Panc1 (cell line): Measurements from ENCODE around the gene PTK6. TPM values are rescaled to one million over a fixed set of nuclear protein-coding genes. Genes with fewer than 3 reads are reported as not detected.

Experiments used
- ATAC-seq: fragments of 200-7000 bp; cut with Tn5 transposase; 2 replicates; pipeline ENCODE4 v1.9.1; 2020; ENCODE audit warnings: mild to moderate bottlenecking, moderate library complexity
- BruUV-seq: library from RNA; stranded (reverse); fragments of 400-500 nt; replicated peaks from 2 replicates; lab custom pipeline; 2021; lab: Mats Ljungman, UMichigan
- CTCF ChIA-PET: fragments of 300-600 bp; sonication (Branson Sonifier 250); formaldehyde crosslinking; loops from one replicate; lab custom pipeline; 2022; ENCODE audit warnings: antibody characterized with exemption; lab: Charles Lee
- POLR2A ChIA-PET: fragments of 300-600 bp; sonication (Branson Sonifier 250); formaldehyde crosslinking; loops from one replicate; lab custom pipeline; 2022; ENCODE audit warnings: antibody characterized with exemption; lab: Charles Lee
- DNase-seq: peaks from one replicate; pipeline ENCODE4 v3.0.0-alpha.2; 2010; ENCODE audit warnings: low read depth, low spot score
- H3K27ac ChIP-seq: 2 replicates; pipeline ENCODE4 v1.5.1; 2011; ENCODE audit warnings: mild to moderate bottlenecking, low read length, inconsistent platforms
- H3K27me3 ChIP-seq: fragments of 200-500 bp; sonication (Bioruptor generic); 2 replicates; pipeline ENCODE4 v1.6.0; 2014; ENCODE audit warnings: low read length, inconsistent platforms; ENCODE audit not compliant: control insufficient read depth, insufficient read depth
- H3K36me3 ChIP-seq: fragments of 200-500 bp; sonication (Bioruptor generic); 2 replicates; pipeline ENCODE4 v1.5.1; 2014; ENCODE audit warnings: inconsistent platforms, mild to moderate bottlenecking, low read length, moderate library complexity; ENCODE audit not compliant: control insufficient read depth, insufficient read depth
- H3K4me1 ChIP-seq: 2 replicates; pipeline ENCODE4 v1.5.1; 2011; ENCODE audit warnings: inconsistent platforms, mild to moderate bottlenecking, low read length, moderate library complexity; ENCODE audit not compliant: control insufficient read depth, insufficient read depth
- H3K4me3 ChIP-seq, 2 experiments: 2 replicates each; pipeline ENCODE4 v1.5.1; 2011 to 2012; ENCODE audit warnings: low read depth in 2 of 2, low read length in 2 of 2, mild to moderate bottlenecking in 2 of 2, inconsistent platforms in 1 of 2, moderate library complexity in 1 of 2
- H3K9me3 ChIP-seq: fragments of 200-500 bp; sonication (Bioruptor generic); 2 replicates; pipeline ENCODE4 v1.5.1; 2014; ENCODE audit warnings: low read depth, mild to moderate bottlenecking, inconsistent platforms, low read length, moderate library complexity; ENCODE audit not compliant: control insufficient read depth, insufficient read depth
- CTCF ChIP-seq: fragments of 450-650 bp; IDR thresholded peaks from 2 replicates; pipeline ENCODE4 v1.5.1; 2017; ENCODE audit warnings: mild to moderate bottlenecking
- POLR2AphosphoS5 ChIP-seq: IDR thresholded peaks from 2 replicates; pipeline ENCODE4 v1.6.1; 2012; ENCODE audit warnings: mild to moderate bottlenecking, low read depth, low read length, moderate library complexity
- REST ChIP-seq, 2 experiments: IDR thresholded peaks; 2 replicates each; pipeline ENCODE4 v1.6.1; 2011 to 2012; ENCODE audit warnings: low read depth in 2 of 2, control low read depth in 1 of 2, low read length in 1 of 2, mild to moderate bottlenecking in 1 of 2, moderate library complexity in 1 of 2; ENCODE audit not compliant: insufficient read depth in 1 of 2
- SIN3A ChIP-seq: IDR thresholded peaks from 2 replicates; pipeline ENCODE4 v1.6.1; 2012; ENCODE audit warnings: low read depth, mild to moderate bottlenecking, low read length, moderate library complexity, borderline replicate concordance; ENCODE audit not compliant: insufficient read depth
- TCF7L2 ChIP-seq: IDR thresholded peaks from 2 replicates; pipeline ENCODE4 v1.6.1; 2011; ENCODE audit warnings: mild to moderate bottlenecking, low read depth, low read length, inconsistent platforms
- in situ Hi-C: cut with HindIII; loops from 2 replicates; pipeline ENCODE4 v1.10.0; 2016; ENCODE audit warnings: low sequenced_read_pairs, low pct_unique_long_range_greater_than_20kb
- intact Hi-C: fragments of 100-400 bp; cut with micrococcal nuclease; formaldehyde crosslinking; loops from one replicate; pipeline ENCODE4 v1.10.0; 2022; ENCODE audit not compliant: unreplicated experiment
- total RNA-seq: library from RNA; stranded (reverse); gene quantifications from one replicate; pipeline ENCODE4 v1.2.1, GENCODE V29; 2021; ENCODE audit not compliant: unreplicated experiment

PTK6 gene
- total RNA-seq, 1 experiment from 2014 or later = 6.5 TPM

GRCh38 chr20:63487116-63487764 lies 49.9 kb downstream of the PTK6 start:
- ATAC-seq (no peak), DNase-seq (no peak)
- intact Hi-C loops = no loop called here
- H3K36me3 ChIP-seq = no peaks in the 10 kb centered on the region
- no peaks in the 10 kb centered on the region for H3K27me3 ChIP-seq
- H3K9me3 ChIP-seq = no peaks in the 10 kb centered on the region
- CTCF ChIA-PET = no interaction called here
- H3K4me1 ChIP-seq = peaks cover 20% of the 10 kb centered on the region
- TF ChIP-seq CTCF (no peak), SIN3A (no peak), TCF7L2 (no peak), REST (IDR thresholded peaks at IDR 0.05; ENCODE audit: insufficient read depth in 1 of 2, low read depth in 2 of 2, low read length in 1 of 2) (no peak), POLR2AphosphoS5 (no peak)
- in situ Hi-C loops = no loop called here
- no peak overlapping the region for H3K27ac ChIP-seq
- POLR2A ChIA-PET = no interaction called here
- no TSS peak for BruUV-seq
- no peak overlapping the region for H3K4me3 ChIP-seq

- ATAC-seq (no peak), DNase-seq (no peak)
- Histone ChIP-seq H3K4me3 (no peak overlapping the region), H3K27ac (no peak overlapping the region), H3K9me3 (no peaks in the 10 kb centered on the region), H3K4me1 (peaks cover 20% of the 10 kb centered on the region), H3K36me3 (no peaks in the 10 kb centered on the region), H3K27me3 (no peaks in the 10 kb centered on the region)
- intact Hi-C loops = no loop called here
- CTCF ChIA-PET = no interaction called here
- POLR2A ChIA-PET = no interaction called here
- in situ Hi-C loops = no loop called here
- 0 out of 2 replicates have a peak, but pooled peaks have one; percentile 37 for TF ChIP-seq SIN3A
- no peak for TF ChIP-seq CTCF
- BruUV-seq = no TSS peak
These were observed 50.8 kb downstream of the PTK6 start for GRCh38 chr20:63486300-63486855.
